ENCODE data around the gene BCAS4. TPM values are rescaled to one million over a fixed set of nuclear protein-coding genes. Genes with fewer than 3 reads are reported as not detected.

Gene BCAS4
- total RNA-seq, 1 experiment from 2014 or later: 25.8 TPM

GRCh38 chr20:50887576-50887975 lies 92.7 kb downstream of the BCAS4 start:
- Mint-ChIP-seq H3K4me3 (no peak overlapping the region), H3K4me1 (peaks cover 2% of the 10 kb centered on the region), H3K36me3 (peaks cover 42% of the 10 kb centered on the region), H3K27ac (peak overlapping the region; percentile 85), H3K27me3 (ENCODE audit: low read depth) (no peaks in the 10 kb centered on the region), H3K9me3 (no peaks in the 10 kb centered on the region)
- ChIA-PET CTCF (interaction anchor here (6.1 kb wide), 1 partner anchor 93 kb away, joined by 31 read pairs; the partner anchor contains the start of gene BCAS4), POLR2A (no interaction called here)
- ATAC-seq: no peak
- TF ChIP-seq FOXJ3 (CRISPR knock-in tag; IDR thresholded peaks at IDR 0.05; ENCODE audit: borderline replicate concordance): no peak
- TF ChIP-seq, protein P1, sequence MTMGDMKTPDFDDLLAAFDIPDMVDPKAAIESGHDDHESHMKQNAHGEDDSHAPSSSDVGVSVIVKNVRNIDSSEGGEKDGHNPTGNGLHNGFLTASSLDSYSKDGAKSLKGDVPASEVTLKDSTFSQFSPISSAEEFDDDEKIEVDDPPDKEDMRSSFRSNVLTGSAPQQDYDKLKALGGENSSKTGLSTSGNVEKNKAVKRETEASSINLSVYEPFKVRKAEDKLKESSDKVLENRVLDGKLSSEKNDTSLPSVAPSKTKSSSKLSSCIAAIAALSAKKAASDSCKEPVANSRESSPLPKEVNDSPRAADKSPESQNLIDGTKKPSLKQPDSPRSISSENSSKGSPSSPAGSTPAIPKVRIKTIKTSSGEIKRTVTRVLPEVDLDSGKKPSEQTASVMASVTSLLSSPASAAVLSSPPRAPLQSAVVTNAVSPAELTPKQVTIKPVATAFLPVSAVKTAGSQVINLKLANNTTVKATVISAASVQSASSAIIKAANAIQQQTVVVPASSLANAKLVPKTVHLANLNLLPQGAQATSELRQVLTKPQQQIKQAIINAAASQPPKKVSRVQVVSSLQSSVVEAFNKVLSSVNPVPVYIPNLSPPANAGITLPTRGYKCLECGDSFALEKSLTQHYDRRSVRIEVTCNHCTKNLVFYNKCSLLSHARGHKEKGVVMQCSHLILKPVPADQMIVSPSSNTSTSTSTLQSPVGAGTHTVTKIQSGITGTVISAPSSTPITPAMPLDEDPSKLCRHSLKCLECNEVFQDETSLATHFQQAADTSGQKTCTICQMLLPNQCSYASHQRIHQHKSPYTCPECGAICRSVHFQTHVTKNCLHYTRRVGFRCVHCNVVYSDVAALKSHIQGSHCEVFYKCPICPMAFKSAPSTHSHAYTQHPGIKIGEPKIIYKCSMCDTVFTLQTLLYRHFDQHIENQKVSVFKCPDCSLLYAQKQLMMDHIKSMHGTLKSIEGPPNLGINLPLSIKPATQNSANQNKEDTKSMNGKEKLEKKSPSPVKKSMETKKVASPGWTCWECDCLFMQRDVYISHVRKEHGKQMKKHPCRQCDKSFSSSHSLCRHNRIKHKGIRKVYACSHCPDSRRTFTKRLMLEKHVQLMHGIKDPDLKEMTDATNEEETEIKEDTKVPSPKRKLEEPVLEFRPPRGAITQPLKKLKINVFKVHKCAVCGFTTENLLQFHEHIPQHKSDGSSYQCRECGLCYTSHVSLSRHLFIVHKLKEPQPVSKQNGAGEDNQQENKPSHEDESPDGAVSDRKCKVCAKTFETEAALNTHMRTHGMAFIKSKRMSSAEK (CRISPR knock-in tag; IDR thresholded peaks at IDR 0.05; ENCODE audit: borderline replicate concordance): no peak
- no peak for TF ChIP-seq ZNF671 (CRISPR knock-in tag; IDR thresholded peaks at IDR 0.05)
- TF ChIP-seq RELA (CRISPR knock-in tag; IDR thresholded peaks at IDR 0.05; ENCODE audit: borderline replicate concordance): no peak
- TF ChIP-seq USF1 (CRISPR knock-in tag; IDR thresholded peaks at IDR 0.05): no peak
- TF ChIP-seq ETV6 (CRISPR knock-in tag; IDR thresholded peaks at IDR 0.05): no peak
- TF ChIP-seq, protein P2, sequence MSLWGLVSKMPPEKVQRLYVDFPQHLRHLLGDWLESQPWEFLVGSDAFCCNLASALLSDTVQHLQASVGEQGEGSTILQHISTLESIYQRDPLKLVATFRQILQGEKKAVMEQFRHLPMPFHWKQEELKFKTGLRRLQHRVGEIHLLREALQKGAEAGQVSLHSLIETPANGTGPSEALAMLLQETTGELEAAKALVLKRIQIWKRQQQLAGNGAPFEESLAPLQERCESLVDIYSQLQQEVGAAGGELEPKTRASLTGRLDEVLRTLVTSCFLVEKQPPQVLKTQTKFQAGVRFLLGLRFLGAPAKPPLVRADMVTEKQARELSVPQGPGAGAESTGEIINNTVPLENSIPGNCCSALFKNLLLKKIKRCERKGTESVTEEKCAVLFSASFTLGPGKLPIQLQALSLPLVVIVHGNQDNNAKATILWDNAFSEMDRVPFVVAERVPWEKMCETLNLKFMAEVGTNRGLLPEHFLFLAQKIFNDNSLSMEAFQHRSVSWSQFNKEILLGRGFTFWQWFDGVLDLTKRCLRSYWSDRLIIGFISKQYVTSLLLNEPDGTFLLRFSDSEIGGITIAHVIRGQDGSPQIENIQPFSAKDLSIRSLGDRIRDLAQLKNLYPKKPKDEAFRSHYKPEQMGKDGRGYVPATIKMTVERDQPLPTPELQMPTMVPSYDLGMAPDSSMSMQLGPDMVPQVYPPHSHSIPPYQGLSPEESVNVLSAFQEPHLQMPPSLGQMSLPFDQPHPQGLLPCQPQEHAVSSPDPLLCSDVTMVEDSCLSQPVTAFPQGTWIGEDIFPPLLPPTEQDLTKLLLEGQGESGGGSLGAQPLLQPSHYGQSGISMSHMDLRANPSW (CRISPR knock-in tag; conservative IDR thresholded peaks at IDR 0.05; ENCODE audit: low read depth): no peak
- TF ChIP-seq FOXP4 (CRISPR knock-in tag; IDR thresholded peaks at IDR 0.05): no peak
- DNase-seq (ENCODE audit: low spot score): no peak

- ATAC-seq: no peak
- DNase-seq (ENCODE audit: low spot score): no peak
- H3K9me3 Mint-ChIP-seq: no peaks in the 10 kb centered on the region
- H3K36me3 Mint-ChIP-seq: peaks cover 73% of the 10 kb centered on the region
- H3K27me3 Mint-ChIP-seq (ENCODE audit: low read depth): no peaks in the 10 kb centered on the region
- TF ChIP-seq FOXK1 (CRISPR knock-in tag; IDR thresholded peaks at IDR 0.05) (no peak), MXD4 (CRISPR knock-in tag; IDR thresholded peaks at IDR 0.05; ENCODE audit: borderline replicate concordance) (no peak), TEAD4 (CRISPR knock-in tag; IDR thresholded peaks at IDR 0.05) (no peak), MAX (CRISPR knock-in tag; IDR thresholded peaks at IDR 0.05) (no peak), ZNF671 (CRISPR knock-in tag; IDR thresholded peaks at IDR 0.05) (no peak), ZNF423 (CRISPR knock-in tag; IDR thresholded peaks at IDR 0.05) (no peak)
- TF ChIP-seq, protein P3, sequence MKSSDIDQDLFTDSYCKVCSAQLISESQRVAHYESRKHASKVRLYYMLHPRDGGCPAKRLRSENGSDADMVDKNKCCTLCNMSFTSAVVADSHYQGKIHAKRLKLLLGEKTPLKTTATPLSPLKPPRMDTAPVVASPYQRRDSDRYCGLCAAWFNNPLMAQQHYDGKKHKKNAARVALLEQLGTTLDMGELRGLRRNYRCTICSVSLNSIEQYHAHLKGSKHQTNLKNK (CRISPR knock-in tag; IDR thresholded peaks at IDR 0.05): no peak
- POLR2A ChIA-PET: no interaction called here
- CTCF ChIA-PET: interaction anchor here (1.3 kb wide), 1 partner anchor 96 kb away, joined by 6 read pairs; the partner anchor contains the start of gene BCAS4
- H3K4me3 Mint-ChIP-seq: no peak overlapping the region
- no peaks in the 10 kb centered on the region; the same call in 1 of the 2 replicates for H3K4me1 Mint-ChIP-seq
- no peak overlapping the region for H3K27ac Mint-ChIP-seq
Measured at GRCh38 chr20:50891138-50891537, 96.3 kb downstream of the BCAS4 start.
